HEK293T (cell line): ENCODE measurements around the gene TIMM22.

Experiments
- CTCF ChIA-PET: fragments of 350-600 bp; formaldehyde crosslinking; extraction: SDS; loops from one replicate; lab custom pipeline; 2021; ENCODE audit warnings: antibody characterized with exemption, inconsistent platforms; lab: Yijun Ruan, JAX
- POLR2A ChIA-PET: fragments of 350-600 bp; formaldehyde crosslinking; extraction: SDS; loops from one replicate; lab custom pipeline; 2020; ENCODE audit warnings: antibody characterized with exemption, inconsistent platforms; lab: Yijun Ruan, JAX
- DNase-seq: peaks from one replicate; pipeline ENCODE4 v3.0.0; 2012; ENCODE audit warnings: mixed read lengths; ENCODE audit errors: extremely low spot score
- ARNT ChIP-seq: fragments of 450-650 bp; IDR thresholded peaks from 2 replicates; pipeline ENCODE4 v1.6.1; 2017; ENCODE audit warnings: mild to moderate bottlenecking
- BHLHE40 ChIP-seq: fragments of 450-650 bp; IDR thresholded peaks from 2 replicates; pipeline ENCODE4 v1.6.1; 2016; ENCODE audit warnings: mild to moderate bottlenecking, moderate library complexity, borderline replicate concordance
- CTBP1 ChIP-seq: fragments of 450-650 bp; IDR thresholded peaks from 2 replicates; pipeline ENCODE4 v1.6.1; 2016; ENCODE audit warnings: borderline replicate concordance
- ELF4 ChIP-seq: fragments of 450-650 bp; IDR thresholded peaks from 2 replicates; pipeline ENCODE4 v1.6.1; 2017; ENCODE audit warnings: antibody characterized with exemption
- FOXA1 ChIP-seq: fragments of 450-650 bp; IDR thresholded peaks from 2 replicates; pipeline ENCODE4 v1.6.1; 2016; ENCODE audit warnings: mild to moderate bottlenecking
- FOXK2 ChIP-seq: fragments of 450-650 bp; IDR thresholded peaks from 2 replicates; pipeline ENCODE4 v1.6.1; 2016; ENCODE audit warnings: mild to moderate bottlenecking
- FOXM1 ChIP-seq: fragments of 450-650 bp; IDR thresholded peaks from 2 replicates; pipeline ENCODE4 v1.6.1; 2017; ENCODE audit warnings: mild to moderate bottlenecking, borderline replicate concordance
- HDGF ChIP-seq: fragments of 450-650 bp; IDR thresholded peaks from 2 replicates; pipeline ENCODE4 v1.6.1; 2017; ENCODE audit warnings: antibody characterized with exemption, borderline replicate concordance
- L3MBTL2 ChIP-seq: fragments of 450-650 bp; conservative IDR thresholded peaks from 2 replicates; pipeline ENCODE4 v1.6.1; 2016; ENCODE audit warnings: mild to moderate bottlenecking
- LEF1 ChIP-seq: fragments of 450-650 bp; IDR thresholded peaks from 2 replicates; pipeline ENCODE4 v1.6.1; 2017; ENCODE audit warnings: mild to moderate bottlenecking, borderline replicate concordance
- NFRKB ChIP-seq: fragments of 450-650 bp; IDR thresholded peaks from 2 replicates; pipeline ENCODE4 v1.6.1; 2016; ENCODE audit warnings: mild to moderate bottlenecking, moderate library complexity
- PKNOX1 ChIP-seq: fragments of 450-650 bp; IDR thresholded peaks from 2 replicates; pipeline ENCODE4 v1.6.1; 2016
- SUZ12 ChIP-seq: fragments of 450-650 bp; IDR thresholded peaks from 2 replicates; pipeline ENCODE4 v1.6.1; 2016; ENCODE audit warnings: mild to moderate bottlenecking
- TARDBP ChIP-seq: fragments of 450-650 bp; IDR thresholded peaks from 2 replicates; pipeline ENCODE4 v1.6.1; 2016
- ZNF384 ChIP-seq: fragments of 450-650 bp; IDR thresholded peaks from 2 replicates; pipeline ENCODE4 v1.6.1; 2016

Gene TIMM22

DNA sequence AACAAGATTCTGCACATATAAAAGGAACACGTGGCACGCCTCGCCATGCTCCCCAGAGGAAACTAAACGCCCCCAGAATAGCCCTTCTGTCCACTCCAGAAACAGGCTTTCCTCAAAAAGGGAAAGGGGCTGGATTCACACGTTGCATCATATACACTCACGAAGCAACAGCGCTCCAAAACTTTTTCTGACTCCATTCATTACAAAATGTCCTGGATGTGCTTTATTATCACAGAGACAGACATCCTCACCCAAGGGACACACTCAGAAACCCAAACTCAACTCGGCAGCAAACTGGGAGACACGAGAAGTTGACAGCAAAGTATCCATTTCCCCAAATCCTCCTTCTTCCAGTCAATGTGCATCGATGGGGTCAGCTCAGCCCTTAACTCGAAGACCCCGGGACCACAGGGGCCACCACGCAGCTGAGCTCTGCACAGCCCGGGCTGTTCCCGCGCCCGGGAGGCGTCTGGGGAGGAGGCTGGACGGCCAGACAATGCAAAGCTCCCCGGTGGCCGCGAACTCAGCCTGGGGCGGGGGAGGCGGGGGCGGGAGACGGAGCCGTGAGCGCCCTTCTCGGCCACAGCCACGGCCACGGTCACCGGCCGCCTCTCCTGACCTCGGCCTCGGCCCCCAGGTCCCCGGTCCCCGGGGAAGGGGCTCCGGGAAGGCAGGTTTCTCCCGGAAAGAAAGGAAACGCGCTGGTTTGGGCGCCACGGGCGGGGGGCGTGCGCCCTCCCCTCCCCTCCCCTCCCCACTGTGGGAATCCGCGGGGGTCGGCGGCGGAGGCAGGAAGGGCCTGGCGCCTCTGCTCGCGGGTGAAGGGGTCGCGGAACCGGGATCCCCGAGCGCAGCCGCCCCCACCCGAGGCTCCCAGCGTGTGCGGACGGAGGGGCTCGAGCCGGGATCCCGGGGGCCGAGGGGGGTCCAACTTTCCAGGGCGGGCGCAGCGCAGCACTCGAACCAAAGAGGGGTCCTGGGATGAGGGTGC, 18.5 kb upstream of the TIMM22 start:
- ChIA-PET POLR2A (interaction anchor here (0.7 to 1.4 kb wide), 3 partner anchors 9 to 182 kb away, joined by 3 to 5 read pairs (median 3); no protein-coding TSS in a partner anchor), CTCF (interaction anchor here (1.0 to 2.8 kb wide), 2 partner anchors 78 to 183 kb away, joined by 3 to 34 read pairs; no protein-coding TSS in a partner anchor)
- TF ChIP-seq PKNOX1 (no peak), L3MBTL2 (peak; percentile 64)
- DNase-seq = peak; percentile 46

DNA sequence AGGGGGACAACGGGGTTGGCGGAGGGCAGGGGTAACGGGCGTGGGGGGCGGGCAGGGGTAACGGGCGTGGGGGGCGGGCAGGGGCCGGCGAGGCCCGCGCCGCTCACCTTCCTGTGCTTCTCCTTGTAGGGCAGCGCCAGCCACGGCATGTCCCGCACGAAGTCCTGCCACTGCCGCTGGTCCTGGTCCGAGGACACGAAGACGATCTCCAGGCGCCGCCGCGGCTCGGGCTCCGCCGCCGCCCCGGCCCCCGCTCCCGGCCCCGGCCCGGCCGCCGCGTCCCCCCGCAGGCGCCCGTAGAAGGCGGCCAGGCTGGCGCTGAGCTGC, 17.8 kb upstream of the TIMM22 start:
- no peak for DNase-seq
- CTCF ChIA-PET = interaction anchor here (0.8 to 2.8 kb wide), 5 partner anchors 13 to 184 kb away, joined by 3 to 34 read pairs (median 3); no protein-coding TSS in a partner anchor
- POLR2A ChIA-PET = interaction anchor here (0.8 to 2.2 kb wide), 7 partner anchors 10 to 197 kb away, joined by 4 to 16 read pairs (median 4); partner anchors contain the start of genes GLOD4, MRM3 and TIMM22
- TF ChIP-seq FOXM1 (no peak), SUZ12 (no peak), ELF4 (no peak), ARNT (0 out of 2 replicates have a peak, but pooled peaks have one; percentile 15)

- DNase-seq = peak; percentile 97
- ChIA-PET CTCF (interaction anchor here (0.6 to 2.8 kb wide), 9 partner anchors 13 to 211 kb away, joined by 3 to 34 read pairs (median 3); no protein-coding TSS in a partner anchor), POLR2A (interaction anchor here (0.8 to 2.2 kb wide), 11 partner anchors 10 to 197 kb away, joined by 3 to 16 read pairs (median 4); partner anchors contain the start of genes GLOD4, MRM3 and TIMM22)
- TF ChIP-seq HDGF (no peak), SUZ12 (no peak), PKNOX1 (no peak), NFRKB (no peak)
Observed at GRCh38 chr17:979539-980405, 17.2 kb upstream of the TIMM22 start, which contains the start of gene NXN. Gene NXN (minus strand): TSS chr17:979776.

DNA sequence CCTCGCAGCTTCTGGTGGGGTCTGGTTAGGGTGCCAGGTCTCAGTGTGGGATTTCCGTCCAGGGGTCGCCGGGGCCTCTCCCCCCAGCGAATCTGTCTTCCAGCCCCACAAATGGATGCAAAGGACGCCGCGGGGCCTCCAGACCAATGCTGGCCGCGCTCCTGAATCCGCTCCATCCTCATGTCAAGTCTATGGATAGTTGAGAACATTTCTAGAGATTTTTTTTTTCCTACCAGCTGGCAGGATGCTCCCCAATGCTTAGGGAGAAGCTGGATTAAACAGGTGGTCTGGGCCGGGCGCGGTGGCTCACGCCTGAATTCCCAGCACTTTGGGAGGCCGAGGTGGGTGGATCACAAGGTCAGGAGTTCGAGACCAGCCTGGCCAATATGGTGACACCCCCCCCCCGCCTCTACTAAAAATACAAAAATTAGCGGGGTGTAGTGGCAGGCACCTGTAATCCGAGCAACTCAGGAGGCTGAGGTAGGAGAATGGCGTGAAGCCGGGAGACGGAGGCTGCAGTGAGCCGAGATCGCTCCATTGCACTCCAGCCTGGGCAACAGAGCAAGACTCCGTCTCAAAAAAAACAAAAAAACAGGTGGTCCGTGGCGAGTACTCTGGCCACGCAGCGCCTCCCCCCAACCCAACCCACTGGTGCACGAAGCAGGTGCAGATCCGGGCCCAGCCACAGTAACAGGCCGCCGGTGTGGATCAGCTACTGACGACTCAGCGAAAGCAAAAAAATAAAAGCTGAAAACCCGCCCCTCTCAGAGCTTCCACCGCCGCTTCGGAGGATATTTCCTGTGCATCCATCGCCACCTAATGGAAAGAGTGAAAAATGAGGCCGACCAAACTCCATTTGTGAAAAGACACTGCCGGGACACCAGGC, 16.3 kb upstream of the TIMM22 start:
- peak; percentile 74 for DNase-seq
- TF ChIP-seq PKNOX1 = no peak
- TF ChIP-seq L3MBTL2 = no peak
- peak; percentile 95 for TF ChIP-seq ZNF384
- ChIA-PET CTCF (interaction anchor here (0.6 to 2.8 kb wide), 15 partner anchors 12 to 237 kb away, joined by 3 to 34 read pairs (median 3); partner anchors contain the start of gene TIMM22), POLR2A (interaction anchor here (0.6 to 2.2 kb wide), 9 partner anchors 11 to 198 kb away, joined by 3 to 16 read pairs (median 4); partner anchors contain the start of genes GLOD4 and MRM3)

DNA sequence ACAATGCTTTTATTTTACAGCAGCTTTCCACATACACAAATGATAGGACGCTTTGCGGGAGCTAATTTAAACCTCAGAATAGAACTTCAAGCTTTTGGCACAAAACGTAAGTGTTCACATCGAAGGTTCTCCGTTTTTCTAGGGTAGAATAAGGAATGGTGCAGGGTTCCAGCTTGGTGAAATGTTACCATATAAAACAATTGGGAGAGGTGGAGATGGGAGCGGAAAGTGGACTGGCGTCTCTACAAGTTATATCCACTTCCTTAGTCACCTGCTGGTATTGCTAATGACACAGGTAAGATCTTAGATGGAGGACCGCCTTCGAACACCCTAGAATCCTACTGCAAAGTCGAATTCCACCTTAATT, 15.7 kb upstream of the TIMM22 start:
- DNase-seq = no peak
- CTCF ChIA-PET = interaction anchor here (0.6 to 2.8 kb wide), 11 partner anchors 15 to 237 kb away, joined by 3 to 34 read pairs (median 4); partner anchors contain the start of gene TIMM22
- POLR2A ChIA-PET = interaction anchor here (0.9 to 2.2 kb wide), 5 partner anchors 16 to 199 kb away, joined by 3 to 16 read pairs (median 4); partner anchors contain the start of genes GLOD4 and MRM3
- TF ChIP-seq CTBP1 = no peak
- no peak for TF ChIP-seq L3MBTL2
- no peak for TF ChIP-seq LEF1
- TF ChIP-seq FOXA1 = no peak
- no peak for TF ChIP-seq ZNF384
- TF ChIP-seq FOXK2 = no peak
- no peak for TF ChIP-seq ARNT
- TF ChIP-seq PKNOX1 = no peak
- TF ChIP-seq HDGF = no peak
- no peak for TF ChIP-seq NFRKB
- no peak for TF ChIP-seq TARDBP
- TF ChIP-seq BHLHE40 = no peak
- no peak for TF ChIP-seq FOXM1
- TF ChIP-seq ELF4 = no peak
